GM21381 (cell line): ENCODE results near the gene DDX11.
"Not testable (repeated sequence)": the region's sequence is repeated elsewhere in the genome, so short reads cannot be mapped to it uniquely, and the experiment has no call there.

Source experiments
- ATAC-seq: cut with Tn5 transposase; IDR thresholded peaks from one replicate; pipeline ENCODE4 v1.9.1; 2021; ENCODE audit warnings: mild to moderate bottlenecking, moderate library complexity; ENCODE audit not compliant: unreplicated experiment

DDX11 gene

GRCh38 chr12:31098363-31098762, 24.7 kb downstream of the DDX11 start:
- not testable (repeated sequence) for ATAC-seq

GRCh38 chr12:31098771-31099170, 25.1 kb downstream of the DDX11 start:
- ATAC-seq: not testable (repeated sequence)

- ATAC-seq: not testable (repeated sequence)
Measured at GRCh38 chr12:31099434-31099833, 25.8 kb downstream of the DDX11 start.

- not testable (repeated sequence) for ATAC-seq
Measured at GRCh38 chr12:31100503-31101208, 27.0 kb downstream of the DDX11 start.

GRCh38 chr12:31102125-31102524, 28.5 kb downstream of the DDX11 start:
- ATAC-seq: not testable (repeated sequence)

- ATAC-seq: not testable (repeated sequence)
Measured at GRCh38 chr12:31102596-31102995, 28.9 kb downstream of the DDX11 start.

- ATAC-seq: not testable (repeated sequence)
Measured at GRCh38 chr12:31103561-31103975, 29.9 kb downstream of the DDX11 start.

GRCh38 chr12:31104220-31104619, 30.6 kb downstream of the DDX11 start:
- not testable (repeated sequence) for ATAC-seq

GRCh38 chr12:31104773-31105172, 31.1 kb downstream of the DDX11 start:
- ATAC-seq: not testable (repeated sequence)

GRCh38 chr12:31105668-31106067, 32.0 kb downstream of the DDX11 start:
- ATAC-seq: no peak

- ATAC-seq: no peak
Measured at GRCh38 chr12:31106101-31106803, 32.6 kb downstream of the DDX11 start.

- not testable (repeated sequence) for ATAC-seq
Measured at GRCh38 chr12:31109773-31110172, 36.1 kb downstream of the DDX11 start.

- not testable (repeated sequence) for ATAC-seq
Measured at GRCh38 chr12:31110263-31110662, 36.6 kb downstream of the DDX11 start.

- not testable (repeated sequence) for ATAC-seq
Measured at GRCh38 chr12:31115092-31115601, 41.5 kb downstream of the DDX11 start.

GRCh38 chr12:31116846-31117202, 43.2 kb downstream of the DDX11 start:
- ATAC-seq: not testable (repeated sequence)

GRCh38 chr12:31117203-31118011, 43.7 kb downstream of the DDX11 start:
- peak; percentile 57 for ATAC-seq

- ATAC-seq: peak; percentile 57
Measured at GRCh38 chr12:31118347-31119191, 44.9 kb downstream of the DDX11 start.

- peak; percentile 3 for ATAC-seq
Measured at GRCh38 chr12:31119192-31119802, 45.6 kb downstream of the DDX11 start.

GRCh38 chr12:31119803-31120211, 46.1 kb downstream of the DDX11 start:
- no peak for ATAC-seq
